Measurements from ENCODE around the gene OPN1SW. TPM values are rescaled to one million over a fixed set of nuclear protein-coding genes. Genes with fewer than 3 reads are reported as not detected.
A peak's percentile ranks its signal among the peaks of the same experiment; 100 is the strongest.

The OPN1SW gene
- total RNA-seq, 1 donor from 2014 or later: not detected

GRCh38 chr7:128794436-128794835 lies 18.8 kb upstream of the OPN1SW start:
- no peaks in the 10 kb centered on the region for H3K9me3 Mint-ChIP-seq (ENCODE audit: unreplicated experiment)
- peaks cover 15% of the 10 kb centered on the region for H3K4me1 Mint-ChIP-seq (ENCODE audit: unreplicated experiment)
- no peak for TF ChIP-seq CTCF (IDR thresholded peaks at IDR 0.05; ENCODE audit: unreplicated experiment)
- no peak for DNase-seq (ENCODE audit: low spot score)
- H3K36me3 Mint-ChIP-seq (ENCODE audit: low read depth, unreplicated experiment): peaks cover 19% of the 10 kb centered on the region
- no peak overlapping the region for H3K27ac Mint-ChIP-seq (ENCODE audit: unreplicated experiment)
- peaks cover 4% of the 10 kb centered on the region for H3K27me3 Mint-ChIP-seq (ENCODE audit: unreplicated experiment)
- H3K4me3 Mint-ChIP-seq (ENCODE audit: unreplicated experiment): peak overlapping the region; percentile 82

DNA sequence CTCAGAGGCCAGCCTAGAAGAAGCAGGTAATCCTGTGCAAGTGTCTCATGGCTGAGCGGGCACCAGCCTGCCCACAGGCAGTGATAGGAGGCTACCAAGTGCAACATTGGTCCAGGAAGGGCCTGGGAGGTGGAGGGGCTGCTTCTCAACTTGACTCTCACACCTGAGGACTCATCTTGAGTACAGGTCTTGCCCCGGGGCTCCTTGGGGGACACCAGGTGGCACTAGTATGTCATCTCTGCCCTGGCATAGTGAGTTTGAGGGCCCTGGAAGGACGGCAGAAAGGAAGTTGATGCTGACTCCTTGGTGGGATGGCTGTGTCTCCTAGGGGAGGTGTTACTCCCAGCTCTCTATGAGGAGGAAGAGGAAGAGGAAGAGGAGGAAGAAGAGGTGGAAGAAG lies 18.4 kb upstream of the OPN1SW start:
- H3K9me3 Mint-ChIP-seq (ENCODE audit: unreplicated experiment): no peaks in the 10 kb centered on the region
- H3K4me3 Mint-ChIP-seq (ENCODE audit: unreplicated experiment): peak overlapping the region; percentile 82
- peak overlapping the region; percentile 13 for H3K27ac Mint-ChIP-seq (ENCODE audit: unreplicated experiment)
- TF ChIP-seq CTCF (IDR thresholded peaks at IDR 0.05; ENCODE audit: unreplicated experiment): no peak
- no peak for DNase-seq (ENCODE audit: low spot score)
- H3K4me1 Mint-ChIP-seq (ENCODE audit: unreplicated experiment): peaks cover 15% of the 10 kb centered on the region
- peaks cover 19% of the 10 kb centered on the region for H3K36me3 Mint-ChIP-seq (ENCODE audit: low read depth, unreplicated experiment)
- H3K27me3 Mint-ChIP-seq (ENCODE audit: unreplicated experiment): peaks cover 4% of the 10 kb centered on the region

DNA sequence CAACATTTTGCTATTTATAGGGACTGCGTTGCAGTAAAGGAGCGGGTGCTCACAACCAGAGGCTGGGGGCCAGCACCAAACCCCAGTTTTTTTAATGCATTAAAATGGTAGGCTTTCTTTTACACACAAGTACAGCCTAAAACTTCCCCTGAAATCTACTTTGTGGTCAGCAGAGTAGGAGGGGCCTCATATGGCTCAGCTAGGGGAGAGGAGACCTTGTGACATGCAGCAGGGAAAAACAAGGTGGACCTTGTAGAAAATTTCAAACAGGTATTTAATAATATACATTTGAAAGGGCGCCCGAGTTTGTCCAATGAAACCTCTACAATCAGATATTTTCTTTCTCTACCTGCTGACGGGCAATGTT lies 17.6 kb upstream of the OPN1SW start:
- H3K36me3 Mint-ChIP-seq (ENCODE audit: low read depth, unreplicated experiment): peaks cover 19% of the 10 kb centered on the region
- no peak overlapping the region for H3K27ac Mint-ChIP-seq (ENCODE audit: unreplicated experiment)
- H3K27me3 Mint-ChIP-seq (ENCODE audit: unreplicated experiment): peaks cover 4% of the 10 kb centered on the region
- no peak for TF ChIP-seq CTCF (IDR thresholded peaks at IDR 0.05; ENCODE audit: unreplicated experiment)
- H3K4me3 Mint-ChIP-seq (ENCODE audit: unreplicated experiment): no peak overlapping the region
- H3K4me1 Mint-ChIP-seq (ENCODE audit: unreplicated experiment): peaks cover 15% of the 10 kb centered on the region
- no peak for DNase-seq (ENCODE audit: low spot score)
- no peaks in the 10 kb centered on the region for H3K9me3 Mint-ChIP-seq (ENCODE audit: unreplicated experiment)

GRCh38 chr7:128792471-128793180 lies 17.0 kb upstream of the OPN1SW start:
- Mint-ChIP-seq H3K36me3 (ENCODE audit: low read depth, unreplicated experiment) (peaks cover 19% of the 10 kb centered on the region), H3K9me3 (ENCODE audit: unreplicated experiment) (no peaks in the 10 kb centered on the region), H3K4me3 (ENCODE audit: unreplicated experiment) (peak overlapping the region; percentile 28), H3K27ac (ENCODE audit: unreplicated experiment) (no peak overlapping the region), H3K4me1 (ENCODE audit: unreplicated experiment) (peaks cover 15% of the 10 kb centered on the region), H3K27me3 (ENCODE audit: unreplicated experiment) (peaks cover 4% of the 10 kb centered on the region)
- TF ChIP-seq CTCF (IDR thresholded peaks at IDR 0.05; ENCODE audit: unreplicated experiment): no peak
- no peak for DNase-seq (ENCODE audit: low spot score)

DNA sequence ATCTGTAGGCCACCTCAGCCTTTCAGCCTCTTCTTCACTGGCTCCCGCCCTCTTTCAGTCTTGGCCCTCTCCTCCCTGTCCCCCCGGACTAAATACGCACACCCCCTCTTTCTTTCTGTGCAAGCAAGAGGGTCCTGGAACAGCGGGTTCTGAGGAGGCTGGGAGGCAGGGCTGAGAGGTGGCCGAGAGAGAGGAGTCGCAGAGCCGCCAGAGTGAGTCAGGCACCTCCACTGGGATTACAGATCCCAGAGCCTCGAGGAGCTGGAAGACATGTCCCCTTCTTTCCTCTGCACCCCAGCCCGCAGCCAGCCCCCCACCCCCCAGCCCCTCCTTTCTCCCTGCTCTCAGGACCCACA lies 16.4 kb upstream of the OPN1SW start:
- Mint-ChIP-seq H3K27ac (ENCODE audit: unreplicated experiment) (no peak overlapping the region), H3K27me3 (ENCODE audit: unreplicated experiment) (peaks cover 4% of the 10 kb centered on the region), H3K9me3 (ENCODE audit: unreplicated experiment) (no peaks in the 10 kb centered on the region), H3K36me3 (ENCODE audit: low read depth, unreplicated experiment) (peaks cover 12% of the 10 kb centered on the region), H3K4me1 (ENCODE audit: unreplicated experiment) (peaks cover 15% of the 10 kb centered on the region), H3K4me3 (ENCODE audit: unreplicated experiment) (peak overlapping the region; percentile 37)
- DNase-seq (ENCODE audit: low spot score): no peak
- no peak for TF ChIP-seq CTCF (IDR thresholded peaks at IDR 0.05; ENCODE audit: unreplicated experiment)

All from endothelial cell (in vitro differentiated cells).